ENCODE data around the gene SPNS2. TPM values are rescaled to one million over a fixed set of nuclear protein-coding genes. Genes with fewer than 3 reads are reported as not detected.

The SPNS2 gene
- total RNA-seq, 1 donor: 0.43 TPM

DNA sequence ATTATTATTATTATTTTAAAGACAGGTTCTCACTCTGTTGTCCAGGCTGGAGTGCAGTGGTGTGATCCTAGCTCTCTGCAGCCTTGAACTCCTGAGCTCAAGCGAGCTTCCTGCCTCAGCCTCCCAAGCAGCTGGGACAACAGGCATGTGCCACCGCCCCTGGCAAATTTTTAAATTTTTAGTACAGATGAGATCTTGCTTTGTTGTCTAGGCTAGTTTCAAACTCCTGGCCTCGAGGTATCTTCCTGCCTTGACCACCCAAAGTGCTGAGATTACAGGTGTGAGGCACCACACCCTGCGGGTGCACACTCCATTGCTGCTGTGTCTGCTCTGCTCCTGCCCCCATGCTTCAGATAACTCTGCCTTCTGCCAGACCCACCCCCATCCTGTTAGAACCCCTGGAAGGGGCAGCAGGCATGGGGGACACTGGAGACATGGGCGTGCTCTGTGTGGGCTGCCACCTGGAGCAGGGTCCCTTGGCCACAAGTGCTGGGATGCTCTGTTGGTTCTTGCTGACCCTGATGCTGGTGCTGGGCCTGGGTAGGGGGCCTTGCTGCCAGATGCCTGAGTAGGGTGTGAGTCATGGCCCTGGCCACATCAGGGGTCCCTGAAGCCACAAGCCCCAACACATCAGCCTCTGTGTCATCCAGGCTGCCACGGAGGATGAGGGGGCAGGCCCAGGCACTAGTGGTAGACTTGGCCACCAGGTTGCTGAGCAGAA, 59.1 kb downstream of the SPNS2 start:
- H3K4me3 ChIP-seq (ENCODE audit: low read depth, low read length): no peak overlapping the region
- TF ChIP-seq, protein P1, sequence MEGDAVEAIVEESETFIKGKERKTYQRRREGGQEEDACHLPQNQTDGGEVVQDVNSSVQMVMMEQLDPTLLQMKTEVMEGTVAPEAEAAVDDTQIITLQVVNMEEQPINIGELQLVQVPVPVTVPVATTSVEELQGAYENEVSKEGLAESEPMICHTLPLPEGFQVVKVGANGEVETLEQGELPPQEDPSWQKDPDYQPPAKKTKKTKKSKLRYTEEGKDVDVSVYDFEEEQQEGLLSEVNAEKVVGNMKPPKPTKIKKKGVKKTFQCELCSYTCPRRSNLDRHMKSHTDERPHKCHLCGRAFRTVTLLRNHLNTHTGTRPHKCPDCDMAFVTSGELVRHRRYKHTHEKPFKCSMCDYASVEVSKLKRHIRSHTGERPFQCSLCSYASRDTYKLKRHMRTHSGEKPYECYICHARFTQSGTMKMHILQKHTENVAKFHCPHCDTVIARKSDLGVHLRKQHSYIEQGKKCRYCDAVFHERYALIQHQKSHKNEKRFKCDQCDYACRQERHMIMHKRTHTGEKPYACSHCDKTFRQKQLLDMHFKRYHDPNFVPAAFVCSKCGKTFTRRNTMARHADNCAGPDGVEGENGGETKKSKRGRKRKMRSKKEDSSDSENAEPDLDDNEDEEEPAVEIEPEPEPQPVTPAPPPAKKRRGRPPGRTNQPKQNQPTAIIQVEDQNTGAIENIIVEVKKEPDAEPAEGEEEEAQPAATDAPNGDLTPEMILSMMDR (IDR thresholded peaks at IDR 0.05; ENCODE audit: insufficient read depth, low read depth, low read length): no peak
- DNase-seq (ENCODE audit: low read depth): no peak

DNA sequence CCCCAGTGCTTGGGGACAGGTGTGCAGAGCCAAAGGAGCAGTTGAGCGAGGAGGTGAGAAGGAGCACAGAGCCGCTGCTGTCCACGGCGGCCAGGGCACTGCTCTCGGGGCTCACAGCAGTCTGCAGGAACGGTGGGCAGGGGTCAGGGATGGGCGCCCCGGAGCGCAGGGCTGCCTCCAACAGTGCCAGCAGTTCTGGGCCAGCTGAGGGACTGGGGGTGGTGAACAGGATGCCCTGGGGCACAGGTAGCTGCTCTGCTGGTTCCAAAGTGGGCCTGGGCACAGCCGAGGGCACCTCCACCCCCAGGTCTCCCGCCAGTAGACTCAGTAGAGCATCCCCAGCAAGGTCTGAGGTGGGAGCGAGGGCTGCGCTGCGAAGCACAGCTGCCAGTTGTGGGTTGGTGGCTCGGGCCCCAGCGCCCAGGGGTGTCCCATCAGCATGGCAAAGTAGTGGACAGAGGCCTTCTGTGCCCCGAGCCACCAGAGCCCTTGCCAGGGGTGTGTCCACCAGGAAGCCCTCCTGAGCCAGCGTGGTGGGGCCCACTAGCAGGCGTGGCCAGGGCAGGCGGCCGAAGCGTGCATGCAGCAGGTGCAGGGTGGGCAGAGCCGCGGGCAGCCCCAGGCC, 59.8 kb downstream of the SPNS2 start:
- TF ChIP-seq, protein P1 (IDR thresholded peaks at IDR 0.05; ENCODE audit: insufficient read depth, low read depth, low read length): no peak
- H3K4me3 ChIP-seq (ENCODE audit: low read depth, low read length): no peak overlapping the region
- DNase-seq (ENCODE audit: low read depth): no peak

DNA sequence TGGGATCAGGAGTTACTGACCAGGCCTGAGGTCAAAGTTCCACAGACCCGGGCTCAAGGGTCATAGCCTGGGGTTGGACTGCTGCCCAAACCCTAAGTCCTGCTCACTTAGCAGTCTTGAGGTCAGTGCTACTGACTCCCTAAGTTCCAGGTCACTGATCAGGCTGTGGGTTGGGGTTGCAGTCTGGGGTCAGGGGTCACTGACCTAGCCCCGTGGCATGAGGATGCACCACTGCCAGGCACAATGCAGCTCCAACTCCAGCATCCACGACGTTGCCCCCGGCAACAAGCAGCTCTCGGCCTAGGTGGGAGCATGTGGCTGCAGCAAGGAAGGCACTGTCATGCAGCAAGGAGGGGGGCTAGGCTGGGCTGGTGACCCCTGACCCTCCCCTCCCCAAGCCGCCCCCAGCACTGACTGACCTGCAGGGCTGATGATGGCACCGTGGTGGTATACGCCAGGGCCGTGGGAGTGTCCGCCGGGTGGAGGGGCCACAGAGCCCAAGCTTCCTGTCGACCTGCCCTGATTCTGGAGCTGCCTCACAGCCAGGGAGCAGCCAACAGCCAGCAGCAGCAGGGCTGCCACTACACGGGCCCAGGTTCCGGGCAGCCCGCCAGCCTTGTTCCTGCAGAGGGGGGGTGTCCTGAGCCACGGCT, 60.6 kb downstream of the SPNS2 start:
- DNase-seq (ENCODE audit: low read depth): no peak
- H3K4me3 ChIP-seq (ENCODE audit: low read depth, low read length): no peak overlapping the region
- TF ChIP-seq, protein P1 (IDR thresholded peaks at IDR 0.05; ENCODE audit: insufficient read depth, low read depth, low read length): no peak

DNA sequence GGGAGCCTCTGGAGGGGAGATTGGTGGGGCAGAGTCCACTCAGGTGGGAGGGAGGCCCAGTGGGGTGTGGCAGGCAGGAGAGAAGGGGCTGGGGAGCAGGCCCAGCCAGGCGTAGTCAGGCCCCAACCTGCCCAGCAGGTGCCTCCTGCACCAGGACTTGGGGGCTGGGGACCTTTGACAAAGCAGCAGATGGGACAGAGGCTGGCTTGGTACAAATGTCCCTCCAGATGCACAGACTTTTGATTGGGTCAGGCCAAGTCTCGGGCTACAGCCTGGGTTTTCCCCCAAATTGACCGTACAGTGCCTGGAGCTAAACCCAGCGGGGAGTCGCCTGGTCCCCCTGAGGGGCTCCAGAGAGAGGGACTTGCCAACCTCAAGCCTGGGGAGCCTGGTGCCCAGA, 61.3 kb downstream of the SPNS2 start:
- DNase-seq (ENCODE audit: low read depth): no peak

DNA sequence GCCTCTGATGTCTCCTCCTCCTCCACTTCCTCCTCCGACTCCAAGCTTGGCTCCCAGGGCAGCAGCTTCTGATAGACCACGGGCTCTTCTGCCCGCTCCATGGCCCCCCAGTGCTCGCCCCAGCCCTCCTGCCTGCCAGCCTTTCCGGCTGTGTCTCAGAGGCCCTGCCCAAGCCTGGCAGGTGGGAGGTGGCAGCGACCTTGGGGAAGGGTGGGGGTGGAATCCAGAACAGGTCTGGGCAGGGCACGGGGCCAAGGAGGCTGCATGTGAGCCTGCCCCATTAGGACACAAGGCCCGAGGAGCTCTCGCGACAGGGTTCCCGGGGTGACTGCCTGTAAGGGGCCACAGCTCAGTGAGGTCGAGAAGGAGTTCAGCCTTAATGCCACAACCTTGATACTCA, 61.7 kb downstream of the SPNS2 start, which contains the start of gene GGT6:
GGT6 (minus strand) TSS at position 157 of the 400 bp plus-strand sequence; CDS start at position 101, 56 bp downstream.
- TF ChIP-seq, protein P1 (IDR thresholded peaks at IDR 0.05; ENCODE audit: insufficient read depth, low read depth, low read length): no peak
- H3K4me3 ChIP-seq (ENCODE audit: low read depth, low read length): no peak within 1 kb of the TSS
- no peak for DNase-seq (ENCODE audit: low read depth)

More for the DNA sequence above, 61.3 kb downstream of the SPNS2 start:
- H3K4me3 ChIP-seq (ENCODE audit: low read depth, low read length): no peak overlapping the region
- TF ChIP-seq, protein P1 (IDR thresholded peaks at IDR 0.05; ENCODE audit: insufficient read depth, low read depth, low read length): no peak

DNA sequence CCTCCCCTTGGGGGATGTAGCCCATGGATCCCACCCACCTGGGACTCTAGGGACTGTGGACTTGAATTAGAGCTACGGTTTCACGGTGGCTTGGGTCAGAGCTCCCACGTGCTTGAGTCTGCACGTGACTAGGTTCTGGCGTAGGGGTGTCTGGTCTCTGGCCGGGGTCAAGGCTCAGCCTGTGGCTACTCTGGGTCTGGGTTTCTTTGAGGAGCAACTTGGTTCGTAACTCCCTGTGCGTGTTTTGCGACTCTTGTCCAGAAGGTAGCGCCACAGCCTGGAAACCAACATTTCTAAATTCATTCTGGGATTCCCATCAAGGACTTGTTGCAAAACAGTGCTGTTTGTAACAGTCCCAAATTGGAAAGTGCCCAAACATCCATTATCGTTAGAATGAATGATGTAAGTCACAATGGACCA, 62.2 kb downstream of the SPNS2 start:
- TF ChIP-seq, protein P1 (IDR thresholded peaks at IDR 0.05; ENCODE audit: insufficient read depth, low read depth, low read length): peak; percentile 15
- H3K4me3 ChIP-seq (ENCODE audit: low read depth, low read length): no peak overlapping the region
- no peak for DNase-seq (ENCODE audit: low read depth)
